GM12878 (cell line): ENCODE results near the gene MYO7B. TPM values are rescaled to one million over a fixed set of nuclear protein-coding genes. Genes with fewer than 3 reads are reported as not detected.

Experiments used
- ATAC-seq: fragments of 200-7000 bp; cut with Tn5 transposase; 3 replicates; pipeline ENCODE4 v1.9.1; 2020; ENCODE audit warnings: mild to moderate bottlenecking, moderate library complexity
- BruUV-seq: library from RNA; stranded (reverse); fragments of 400-500 nt; replicated peaks from 2 replicates; lab custom pipeline; 2021; lab: Mats Ljungman, UMichigan
- CTCF ChIA-PET: fragments of 300-600 bp; sonication (Branson Sonifier 250); formaldehyde crosslinking; extraction: SDS; loops from one replicate; lab custom pipeline; 2021; ENCODE audit warnings: inconsistent platforms; lab: Yijun Ruan, JAX
- POLR2A ChIA-PET: fragments of 350-600 bp; formaldehyde crosslinking; extraction: SDS; loops from one replicate; lab custom pipeline; 2021; ENCODE audit warnings: inconsistent platforms; lab: Charles Lee
- RAD21 ChIA-PET: fragments of 300-600 bp; sonication (Branson Sonifier 250); formaldehyde crosslinking; loops from one replicate; lab custom pipeline; 2023; ENCODE audit warnings: antibody characterized with exemption; ENCODE audit not compliant: unreplicated experiment; lab: Charles Lee
- SMC1A ChIA-PET: fragments of 300-600 bp; sonication (Branson Sonifier 250); formaldehyde crosslinking; loops from one replicate; lab custom pipeline; 2023; ENCODE audit not compliant: unreplicated experiment, uncharacterized antibody; lab: Charles Lee
- DNase-seq: peaks from one replicate; pipeline ENCODE4 v3.0.0-alpha.2; 2011; ENCODE audit warnings: low read depth, low spot score
- FAIRE-seq: peaks from 3 replicates; lab custom pipeline; 2011; peaks lifted over from hg19 to GRCh38; lab: Jason Lieb, UNC
- H2AFZ ChIP-seq: 2 replicates; pipeline ENCODE4 v1.6.0; 2011; ENCODE audit warnings: low read depth, low read length, control low read depth; ENCODE audit not compliant: control insufficient read depth
- H3K27ac ChIP-seq: 2 replicates; pipeline ENCODE4 v1.5.1; 2011; ENCODE audit warnings: control low read depth; ENCODE audit not compliant: control insufficient read depth, insufficient read depth
- H3K27me3 ChIP-seq, 2 experiments: replicated peaks in 1 of 2; 2 replicates each; pipeline versions ENCODE4 v1.6.0 to v1.6.1; 2011; ENCODE audit warnings: low read length in 1 of 2; ENCODE audit not compliant: control insufficient read depth in 2 of 2, insufficient read depth in 2 of 2
- H3K36me3 ChIP-seq, 2 experiments: 2 replicates each; pipeline ENCODE4 v1.5.1; 2011; ENCODE audit warnings: low read length in 1 of 2; ENCODE audit not compliant: control insufficient read depth in 2 of 2, insufficient read depth in 2 of 2
- H3K4me1 ChIP-seq: 2 replicates; pipeline ENCODE4 v1.6.1; 2011; ENCODE audit warnings: mild to moderate bottlenecking, low read length, moderate library complexity, mixed read lengths; ENCODE audit not compliant: control insufficient read depth, insufficient read depth
- H3K4me2 ChIP-seq: 2 replicates; pipeline ENCODE4 v1.6.0; 2011; ENCODE audit warnings: control low read depth; ENCODE audit not compliant: control insufficient read depth, insufficient read depth
- H3K4me3 ChIP-seq: fragments of 200-600 bp; sonication (generic); 2 replicates; pipeline ENCODE4 v1.5.1; 2016
- H3K79me2 ChIP-seq: 2 replicates; pipeline ENCODE4 v1.6.0; 2011; ENCODE audit warnings: low read length; ENCODE audit not compliant: control insufficient read depth, insufficient read depth
- H3K9ac ChIP-seq: 2 replicates; pipeline ENCODE4 v1.8.0; 2011; ENCODE audit warnings: low read length, control low read depth, mixed read lengths; ENCODE audit not compliant: control insufficient read depth, insufficient read depth
- H3K9me3 ChIP-seq: replicated peaks from 3 replicates; pipeline ENCODE4 v1.5.1; 2011; ENCODE audit warnings: mild to moderate bottlenecking, low read length; ENCODE audit not compliant: control insufficient read depth, insufficient read depth
- H4K20me1 ChIP-seq: 2 replicates; pipeline ENCODE4 v1.6.0; 2011; ENCODE audit not compliant: control insufficient read depth, insufficient read depth
- BRCA1 ChIP-seq: IDR thresholded peaks from 2 replicates; pipeline ENCODE4 v1.6.1; 2011; ENCODE audit warnings: low read depth, low read length, improper control_type of control experiment
- CEBPB ChIP-seq, 2 experiments: fragments of 150-350 bp in 1 of 2; IDR thresholded peaks; 2 replicates each; pipeline ENCODE4 v1.6.1; 2012 to 2014; ENCODE audit warnings: low read depth in 2 of 2, low read length in 2 of 2, borderline replicate concordance in 1 of 2, inconsistent platforms in 1 of 2
- EZH2 ChIP-seq: IDR thresholded peaks from 2 replicates; pipeline ENCODE4 v1.6.1; 2012; ENCODE audit warnings: low read depth, mild to moderate bottlenecking, control low read depth, inconsistent platforms, low read length, borderline replicate concordance; ENCODE audit not compliant: control insufficient read depth
- KAT2A ChIP-seq: conservative IDR thresholded peaks from 2 replicates; pipeline ENCODE4 v1.6.1; 2011; ENCODE audit warnings: low read depth, low read length; ENCODE audit not compliant: control insufficient read depth
- MTA2 ChIP-seq: fragments of 450-650 bp; IDR thresholded peaks from 2 replicates; pipeline ENCODE4 v1.6.1; 2016; ENCODE audit warnings: low read depth, mild to moderate bottlenecking, moderate library complexity
- NBN ChIP-seq: fragments of 450-650 bp; IDR thresholded peaks from 2 replicates; pipeline ENCODE4 v1.6.1; 2016
- NR2C1 ChIP-seq: fragments of 450-650 bp; IDR thresholded peaks from 2 replicates; pipeline ENCODE4 v1.6.1; 2017; ENCODE audit warnings: antibody characterized with exemption, mild to moderate bottlenecking, moderate library complexity
- POLR2A ChIP-seq: IDR thresholded peaks from 2 replicates; pipeline ENCODE4 v1.6.1; 2011; ENCODE audit warnings: low read depth, mild to moderate bottlenecking, low read length
- RAD21 ChIP-seq: IDR thresholded peaks from 2 replicates; pipeline ENCODE4 v1.6.1; 2011; ENCODE audit warnings: mild to moderate bottlenecking, low read depth, low read length, moderate library complexity; ENCODE audit not compliant: insufficient read depth
- SIX5 ChIP-seq: IDR thresholded peaks from 2 replicates; pipeline ENCODE4 v1.6.1; 2011; ENCODE audit warnings: mild to moderate bottlenecking, low read depth, low read length, moderate library complexity; ENCODE audit not compliant: severe bottlenecking
- SP1 ChIP-seq: IDR thresholded peaks from one replicate; pipeline ENCODE4 v1.6.1; 2011; ENCODE audit warnings: low read depth, low read length
- STAT1 ChIP-seq: fragments of 450-650 bp; conservative IDR thresholded peaks from 2 replicates; pipeline ENCODE4 v1.6.1; 2014; ENCODE audit warnings: antibody characterized with exemption, mild to moderate bottlenecking
- SUZ12 ChIP-seq: fragments of 200-600 bp; sonication (generic); IDR thresholded peaks from one replicate; pipeline ENCODE4 v1.6.1; 2018; ENCODE audit warnings: antibody characterized with exemption, mild to moderate bottlenecking; ENCODE audit not compliant: unreplicated experiment
- TBL1XR1 ChIP-seq: IDR thresholded peaks from 2 replicates; pipeline ENCODE4 v1.6.1; 2012; ENCODE audit warnings: low read depth, low read length, improper control_type of control experiment
- ZBED1 ChIP-seq: IDR thresholded peaks from 2 replicates; pipeline ENCODE4 v1.6.1; 2016; ENCODE audit warnings: borderline replicate concordance
- WGBS: methylation state at CpG from one replicate; pipeline ENCODE4 v1.1.6; 2016; ENCODE audit warnings: low lambda C conversion rate; ENCODE audit not compliant: insufficient replicate concordance, insufficient coverage; ENCODE audit errors: missing lambda C conversion rate; 5-methylcytosine and 5-hydroxymethylcytosine counted together
- in situ Hi-C: fragments of 300-500 bp; cut with MboI; formaldehyde crosslinking; loops from 9 replicates; pipeline ENCODE4 v1.14.3; 2018; ENCODE audit warnings: mixed read lengths
- intact Hi-C: fragments of 100-400 bp; cut with micrococcal nuclease; formaldehyde crosslinking; loops from one replicate; pipeline ENCODE4 v1.14.2; 2022; ENCODE audit not compliant: unreplicated experiment
- polyA plus RNA-seq, 11 experiments: library from polyadenylated mRNA; depleted of rRNA in 4 of 11; unstranded in 6 of 11; stranded (reverse) in 5 of 11; fragments of >200 nt; fragmentation: Nextera tagmentation in 4 of 11; fragmentation: Illumina TruSeq in 1 of 11; extraction: Ambion mirVana in 4 of 11; extraction: Trizol in 1 of 11; gene quantifications; 1 replicate in 1 of 11; 2 replicates in 10 of 11; pipeline versions ENCODE4 v1.2.1 to v1.2.3, GENCODE V29; 2011 to 2016; ENCODE audit warnings: inconsistent platforms in 2 of 11, missing spikeins in 2 of 11, low read depth in 1 of 11
- total RNA-seq, 4 experiments: library from RNA; depleted of rRNA in 3 of 4; stranded (reverse); fragments of >200 nt in 3 of 4; fragmentation: Illumina TruSeq in 1 of 4; extraction: Trizol in 1 of 4; gene quantifications; 2 replicates each; pipeline versions ENCODE4 v1.2.1 to v1.2.3, GENCODE V29; 2013 to 2021
- TF ChIP-seq, protein P1 (sequence below): IDR thresholded peaks from 2 replicates; pipeline ENCODE4 v1.6.1; 2011; ENCODE audit warnings: borderline replicate concordance, low read depth, mild to moderate bottlenecking, moderate library complexity, low read length; ENCODE audit not compliant: insufficient read depth, poor library complexity, severe bottlenecking
- TF ChIP-seq, protein P2 (sequence below): fragments of 450-650 bp; formaldehyde crosslinking; IDR thresholded peaks from 2 replicates; pipeline ENCODE4 v1.4.0; 2022; ENCODE audit warnings: mild to moderate bottlenecking, moderate library complexity
- TF ChIP-seq, protein P3 (sequence below): fragments of 450-650 bp; IDR thresholded peaks from 2 replicates; pipeline ENCODE4 v1.6.1; 2017; ENCODE audit warnings: low read depth, mild to moderate bottlenecking, moderate library complexity

MYO7B gene
- total and polyA plus RNA-seq, 10 of the 15 experiments (the other 5 are each of a cell fraction or from before 2014, with no cell fraction given), result 0.08 to 4.8 (median 1.2) TPM

- Histone ChIP-seq H3K4me1 (no peaks in the 10 kb centered on the region), H4K20me1 (no peaks in the 10 kb centered on the region), H3K27me3 (no peaks in the 10 kb centered on the region), H3K79me2 (no peaks in the 10 kb centered on the region), H3K4me3 (no peak overlapping the region), H2AFZ (no peak overlapping the region), H3K27ac (no peak overlapping the region), H3K9ac (no peak overlapping the region), H3K9me3 (no peaks in the 10 kb centered on the region), H3K36me3 (no peaks in the 10 kb centered on the region), H3K4me2 (no peak overlapping the region)
- ChIA-PET SMC1A (interaction anchor here (0.7 kb wide), 1 partner anchor 52 kb away, joined by 3 read pairs; no protein-coding TSS in a partner anchor), CTCF (interaction anchor here (1.7 kb wide), 1 partner anchor 447 kb away, joined by 5 read pairs; no protein-coding TSS in a partner anchor), POLR2A (no interaction called here), RAD21 (no interaction called here)
- ATAC-seq (no peak), DNase-seq (no peak), FAIRE-seq (no peak)
- no TSS peak for BruUV-seq
- in situ Hi-C loops, result no loop called here
- 65% methylated on average over 15 of the region's 15 CpGs for WGBS
- intact Hi-C loops, result no loop called here
- TF ChIP-seq EZH2 (no peak), CEBPB (IDR thresholded peaks at IDR 0.05; ENCODE audit: borderline replicate concordance in 1 of 2, low read depth in 2 of 2, low read length in 2 of 2) (no peak), SUZ12 (no peak), NBN (no peak), RAD21 (no peak), STAT1 (no peak), TBL1XR1 (no peak), SP1 (no peak), KAT2A (no peak), NR2C1 (no peak), MTA2 (no peak), ZBED1 (no peak), POLR2A (no peak), BRCA1 (no peak), SIX5 (no peak)
- TF ChIP-seq, protein P1, sequence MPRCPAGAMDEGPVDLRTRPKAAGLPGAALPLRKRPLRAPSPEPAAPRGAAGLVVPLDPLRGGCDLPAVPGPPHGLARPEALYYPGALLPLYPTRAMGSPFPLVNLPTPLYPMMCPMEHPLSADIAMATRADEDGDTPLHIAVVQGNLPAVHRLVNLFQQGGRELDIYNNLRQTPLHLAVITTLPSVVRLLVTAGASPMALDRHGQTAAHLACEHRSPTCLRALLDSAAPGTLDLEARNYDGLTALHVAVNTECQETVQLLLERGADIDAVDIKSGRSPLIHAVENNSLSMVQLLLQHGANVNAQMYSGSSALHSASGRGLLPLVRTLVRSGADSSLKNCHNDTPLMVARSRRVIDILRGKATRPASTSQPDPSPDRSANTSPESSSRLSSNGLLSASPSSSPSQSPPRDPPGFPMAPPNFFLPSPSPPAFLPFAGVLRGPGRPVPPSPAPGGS, result no peak
- TF ChIP-seq, protein P2, sequence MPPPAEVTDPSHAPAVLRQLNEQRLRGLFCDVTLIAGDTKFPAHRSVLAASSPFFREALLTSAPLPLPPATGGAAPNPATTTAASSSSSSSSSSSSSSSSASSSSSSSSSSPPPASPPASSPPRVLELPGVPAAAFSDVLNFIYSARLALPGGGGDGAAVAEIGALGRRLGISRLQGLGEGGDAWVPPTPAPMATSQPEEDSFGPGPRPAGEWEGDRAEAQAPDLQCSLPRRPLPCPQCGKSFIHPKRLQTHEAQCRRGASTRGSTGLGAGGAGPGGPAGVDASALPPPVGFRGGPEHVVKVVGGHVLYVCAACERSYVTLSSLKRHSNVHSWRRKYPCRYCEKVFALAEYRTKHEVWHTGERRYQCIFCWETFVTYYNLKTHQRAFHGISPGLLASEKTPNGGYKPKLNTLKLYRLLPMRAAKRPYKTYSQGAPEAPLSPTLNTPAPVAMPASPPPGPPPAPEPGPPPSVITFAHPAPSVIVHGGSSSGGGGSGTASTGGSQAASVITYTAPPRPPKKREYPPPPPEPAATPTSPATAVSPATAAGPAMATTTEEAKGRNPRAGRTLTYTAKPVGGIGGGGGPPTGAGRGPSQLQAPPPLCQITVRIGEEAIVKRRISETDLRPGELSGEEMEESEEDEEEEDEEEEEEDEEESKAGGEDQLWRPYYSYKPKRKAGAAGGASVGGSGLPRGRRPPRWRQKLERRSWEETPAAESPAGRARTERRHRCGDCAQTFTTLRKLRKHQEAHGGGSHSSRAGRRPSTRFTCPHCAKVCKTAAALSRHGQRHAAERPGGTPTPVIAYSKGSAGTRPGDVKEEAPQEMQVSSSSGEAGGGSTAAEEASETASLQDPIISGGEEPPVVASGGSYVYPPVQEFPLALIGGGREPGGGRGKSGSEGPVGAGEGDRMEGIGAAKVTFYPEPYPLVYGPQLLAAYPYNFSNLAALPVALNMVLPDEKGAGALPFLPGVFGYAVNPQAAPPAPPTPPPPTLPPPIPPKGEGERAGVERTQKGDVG, result no peak
- TF ChIP-seq, protein P3, sequence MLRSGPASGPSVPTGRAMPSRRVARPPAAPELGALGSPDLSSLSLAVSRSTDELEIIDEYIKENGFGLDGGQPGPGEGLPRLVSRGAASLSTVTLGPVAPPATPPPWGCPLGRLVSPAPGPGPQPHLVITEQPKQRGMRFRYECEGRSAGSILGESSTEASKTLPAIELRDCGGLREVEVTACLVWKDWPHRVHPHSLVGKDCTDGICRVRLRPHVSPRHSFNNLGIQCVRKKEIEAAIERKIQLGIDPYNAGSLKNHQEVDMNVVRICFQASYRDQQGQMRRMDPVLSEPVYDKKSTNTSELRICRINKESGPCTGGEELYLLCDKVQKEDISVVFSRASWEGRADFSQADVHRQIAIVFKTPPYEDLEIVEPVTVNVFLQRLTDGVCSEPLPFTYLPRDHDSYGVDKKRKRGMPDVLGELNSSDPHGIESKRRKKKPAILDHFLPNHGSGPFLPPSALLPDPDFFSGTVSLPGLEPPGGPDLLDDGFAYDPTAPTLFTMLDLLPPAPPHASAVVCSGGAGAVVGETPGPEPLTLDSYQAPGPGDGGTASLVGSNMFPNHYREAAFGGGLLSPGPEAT, result no peak
Observed at GRCh38 chr2:127643439-127644065, 108.1 kb downstream of the MYO7B start.
